Heart left ventricle (tissue), 16 donors: ENCODE results near the gene GEMIN8. TPM values are rescaled to one million over a fixed set of nuclear protein-coding genes. Genes with fewer than 3 reads are reported as not detected.

Experiments
- ATAC-seq, 4 donors: fragments of 200-7000 bp; cut with Tn5 transposase; one replicate each; pipeline ENCODE4 v1.9.1; 2020 to 2022; ENCODE audit warnings: moderate library complexity in 4 of 4, mild to moderate bottlenecking in 3 of 4, moderate number of reproducible peaks in 1 of 4
- DNase-seq, 5 donors: peaks; one replicate each; pipeline ENCODE4 v3.0.0-alpha.2; 2020
- H3K27ac ChIP-seq, 12 donors: fragments of 200-600 bp; sonication (generic) in 4 of 12; one replicate each; pipeline versions ENCODE4 v1.5.0 to v1.8.0; 2016 to 2022; ENCODE audit warnings: mild to moderate bottlenecking in 2 of 12
- H3K27me3 ChIP-seq, 9 donors: fragments of 200-600 bp; sonication (generic) in 2 of 9; one replicate each; pipeline versions ENCODE4 v1.5.1 to v1.8.0; 2016 to 2022; ENCODE audit warnings: mild to moderate bottlenecking in 3 of 9
- H3K36me3 ChIP-seq, 9 donors: fragments of 200-600 bp; sonication (generic) in 2 of 9; one replicate each; pipeline versions ENCODE4 v1.5.0 to v1.8.0; 2018 to 2022; ENCODE audit warnings: mild to moderate bottlenecking in 2 of 9
- H3K4me1 ChIP-seq, 12 donors: fragments of 200-600 bp; sonication (generic) in 4 of 12; one replicate each; pipeline versions ENCODE4 v1.5.0 to v1.8.0; 2016 to 2022; ENCODE audit warnings: mild to moderate bottlenecking in 3 of 12
- H3K4me3 ChIP-seq, 12 donors: fragments of 200-600 bp; sonication (generic) in 4 of 12; one replicate each; pipeline versions ENCODE4 v1.5.0 to v1.8.0; 2017 to 2022; ENCODE audit warnings: mild to moderate bottlenecking in 9 of 12, moderate library complexity in 4 of 12
- H3K9me3 ChIP-seq, 12 donors: fragments of 200-600 bp; sonication (generic) in 4 of 12; one replicate each; pipeline versions ENCODE4 v1.5.0 to v1.8.0; 2016 to 2022; ENCODE audit warnings: mild to moderate bottlenecking in 1 of 12
- CTCF ChIP-seq, 12 donors: fragments of 200-600 bp; sonication (generic) in 4 of 12; IDR thresholded peaks; one replicate each; pipeline versions ENCODE4 v1.5.0 to v1.8.0; 2018 to 2022; ENCODE audit warnings: antibody characterized with exemption in 12 of 12, mild to moderate bottlenecking in 5 of 12
- POLR2A ChIP-seq, 2 donors: fragments of 450-650 bp; IDR thresholded peaks; one replicate each; pipeline ENCODE4 v1.6.1; 2017; ENCODE audit warnings: antibody characterized with exemption in 2 of 2, mild to moderate bottlenecking in 2 of 2, moderate library complexity in 2 of 2
- WGBS, 4 donors: extraction: QIAGEN DNeasy Blood & Tissue Kit in 2 of 4; methylation state at CpG; one replicate each; pipeline versions ENCODE4 v1.1.5 to v1.1.7; 2013 to 2018; 5-methylcytosine and 5-hydroxymethylcytosine counted together
- intact Hi-C, 10 donors: fragments of 100-400 bp; cut with DNase I; formaldehyde crosslinking; loops; one replicate each; pipeline versions ENCODE4 v1.11.1 to v1.14.2; 2022
- polyA plus RNA-seq, 2 donors: library from polyadenylated mRNA; stranded (reverse); fragments of 200-250 nt; gene quantifications; one replicate each; pipeline ENCODE4 v1.2.3, GENCODE V29; 2013
- total RNA-seq, 9 donors: library from RNA; depleted of rRNA in 2 of 9; stranded (reverse); fragments of >200 nt in 2 of 9; fragmentation: NEBNext Ultra II Directional in 3 of 9; extraction: Animal tissue kit (Norgen Biotek cat#: 25700) in 3 of 9; gene quantifications; one replicate each; pipeline versions ENCODE4 v1.1.0 to v1.2.4, GENCODE V29; 2016 to 2023
- donor health status: ischemic (EF 13 %, LVEDD 7.1; RV severe dilation, severe dysfunction).
- donor health status: healthy with polysubstance abuse.
- donor health status: DM: no; HTN: yes; CAD: no.
- donor health status: DM: no; HTN: no; CAD: no.
- donor health status: ischemic (EF 25% LVEDD 6.9; RV normal size, moderate dysfunction).
- donor health status: ischemic (EF 25% LVEDD 5.7; RV mildly dilated, moderate dysfunction).
- donor health status: healthy.
- donor health status: DM: yes; HTN: yes; CAD: no.
- donor health status: ischemic (EF 35%, LVEDD 5.7; RV mildly dilated, moderate dysfunction).
- donor health status: nonischemic (EF 11% LVEDD 7.7; RV severe dilation, severe dysfunction).
- donor health status: DM: yes; HTN: yes; CAD: no.
- donor health status: PGD.
- donor health status: ischemic (EF 29% LVEDD 5.4; RV normal size, mild dysfunction).
- donor health status: nonischemic (EF 23%, LVEDD 6.1; RV moderate dilation, normal function).

Gene GEMIN8
- total and polyA plus RNA-seq, 11 donors = 10.3 to 16.3 (median 13.5) TPM

- H3K4me1 ChIP-seq = no peaks in the 10 kb centered on the region
- no peak for ATAC-seq
- intact Hi-C loops = loop anchor here in 5 of 10 donors (2.0 to 10.0 kb wide), 9 partner anchors 134 to 1204 kb away; partner anchors contain the start of gene GLRA2 (in 1 of the 5)
- 59 to 62% (median 60%) methylated on average over 3 of the region's 3 CpGs for WGBS, 4 donors
- no peaks in the 10 kb centered on the region for H3K9me3 ChIP-seq
- no peaks in the 10 kb centered on the region for H3K36me3 ChIP-seq
- peaks cover 0 to 27% (median 0%) of the 10 kb centered on the region in 9 donors for H3K27me3 ChIP-seq
- no peak overlapping the region for H3K4me3 ChIP-seq
- DNase-seq = no peak
- TF ChIP-seq POLR2A (IDR thresholded peaks at IDR 0.05) = no peak
- no peak for TF ChIP-seq CTCF (IDR thresholded peaks at IDR 0.05)
- H3K27ac ChIP-seq = no peak overlapping the region
These were observed 8.8 kb upstream of the GEMIN8 start for GRCh38 chrX:14038375-14039085.

- intact Hi-C loops = loop anchor here (2.0 to 10.0 kb wide), 16 partner anchors 128 to 1078 kb away; no protein-coding TSS in a partner anchor
- H3K4me3 ChIP-seq = no peak overlapping the region
- peaks cover 0 to 28% (median 0%) of the 10 kb centered on the region in 9 donors for H3K27me3 ChIP-seq
- DNase-seq = peak in 3 of 5 donors; percentile 29 to 37 (median 36)
- peaks cover 0 to 22% (median 8%) of the 10 kb centered on the region in 12 donors for H3K4me1 ChIP-seq
- WGBS, 4 donors = 0 to 4% (median 1%) methylated on average over 2 of the region's 2 CpGs
- no peak overlapping the region for H3K27ac ChIP-seq
- ATAC-seq = no peak
- H3K36me3 ChIP-seq = no peaks in the 10 kb centered on the region
- H3K9me3 ChIP-seq = no peaks in the 10 kb centered on the region
- peak; percentile 45 to 86 (median 69) for TF ChIP-seq CTCF (IDR thresholded peaks at IDR 0.05)
- TF ChIP-seq POLR2A (IDR thresholded peaks at IDR 0.05) = no peak
These were observed 2.7 kb upstream of the GEMIN8 start for GRCh38 chrX:14032406-14032805.

GRCh38 chrX:14030174-14030530 is 460 bp upstream of the GEMIN8 start:
- Histone ChIP-seq H3K27ac (peak overlapping the region; percentile 38 to 89 (median 84)), H3K4me1 (peaks cover 0 to 30% (median 13%) of the 10 kb centered on the region in 12 donors), H3K27me3 (peaks cover 0 to 28% (median 0%) of the 10 kb centered on the region in 9 donors), H3K36me3 (no peaks in the 10 kb centered on the region), H3K4me3 (peak overlapping the region; percentile 34 to 97 (median 70)), H3K9me3 (no peaks in the 10 kb centered on the region)
- DNase-seq = no peak
- no peak for ATAC-seq
- intact Hi-C loops = loop anchor here (2.0 to 10.0 kb wide), 14 partner anchors 125 to 1075 kb away; no protein-coding TSS in a partner anchor
- 0 to 15% (median 7%) methylated on average over 7 of the region's 7 CpGs for WGBS, 4 donors
- TF ChIP-seq POLR2A (IDR thresholded peaks at IDR 0.05) = no peak
- TF ChIP-seq CTCF (IDR thresholded peaks at IDR 0.05) = no peak

GRCh38 chrX:14029039-14029424 is 660 bp downstream of the GEMIN8 start:
- Histone ChIP-seq H3K36me3 (no peaks in the 10 kb centered on the region), H3K4me1 (peaks cover 0 to 30% (median 13%) of the 10 kb centered on the region in 12 donors), H3K27ac (peak overlapping the region; percentile 40 to 89 (median 84)), H3K4me3 (peak overlapping the region; percentile 34 to 97 (median 70)), H3K9me3 (no peaks in the 10 kb centered on the region), H3K27me3 (peaks cover 0 to 18% (median 0%) of the 10 kb centered on the region in 9 donors)
- intact Hi-C loops = loop anchor here in 3 of 10 donors (2.0 to 10.0 kb wide), 3 partner anchors 130 to 376 kb away; partner anchors contain the start of gene TCEANC (in 1 of the 3)
- TF ChIP-seq POLR2A (IDR thresholded peaks at IDR 0.05) (no peak), CTCF (IDR thresholded peaks at IDR 0.05) (no peak)
- ATAC-seq = no peak
- no peak for DNase-seq
- WGBS, 4 donors = 4 to 23% (median 9%) methylated on average over 7 of the region's 7 CpGs
